GM18873 (cell line): ENCODE results near the gene TAAR5.
"Not testable (repeated sequence)": the region's sequence is repeated elsewhere in the genome, so short reads cannot be mapped to it uniquely, and the experiment has no call there.

ENCODE experiments used
- ATAC-seq: cut with Tn5 transposase; IDR thresholded peaks from one replicate; pipeline ENCODE4 v1.9.1; 2021; ENCODE audit warnings: mild to moderate bottlenecking, moderate library complexity, moderate number of reproducible peaks; ENCODE audit not compliant: unreplicated experiment, low FRiP score

TAAR5 gene

DNA sequence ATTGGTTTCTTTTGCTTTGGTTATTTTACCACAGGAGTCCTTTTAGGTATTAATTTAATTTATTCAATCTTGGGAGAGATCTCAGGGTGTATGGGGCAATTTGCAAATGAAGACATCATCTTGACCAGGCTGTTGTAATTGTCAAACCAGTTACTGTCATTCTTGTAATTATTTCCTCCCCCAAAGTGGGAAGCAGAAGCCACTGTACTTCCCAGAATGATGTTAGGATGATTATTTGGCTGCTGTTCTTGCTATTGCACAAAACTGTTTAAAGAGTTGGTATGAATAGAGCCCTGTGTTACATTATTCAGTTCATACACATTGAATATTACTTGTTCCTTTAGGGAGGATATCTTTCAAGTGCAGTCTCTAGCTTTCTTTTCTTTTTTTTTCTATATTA is 17.8 kb downstream of the TAAR5 start:
- ATAC-seq: no peak

GRCh38 chr6:132570221-132570777 is 19.2 kb downstream of the TAAR5 start, which contains the start of gene TAAR6:
Gene TAAR6 (plus strand): TSS chr6:132570322. CDS start chr6:132570322, 0 bp downstream.
- no peak for ATAC-seq

- ATAC-seq: no peak
Measured at GRCh38 chr6:132569170-132569569, 20.4 kb downstream of the TAAR5 start.

DNA sequence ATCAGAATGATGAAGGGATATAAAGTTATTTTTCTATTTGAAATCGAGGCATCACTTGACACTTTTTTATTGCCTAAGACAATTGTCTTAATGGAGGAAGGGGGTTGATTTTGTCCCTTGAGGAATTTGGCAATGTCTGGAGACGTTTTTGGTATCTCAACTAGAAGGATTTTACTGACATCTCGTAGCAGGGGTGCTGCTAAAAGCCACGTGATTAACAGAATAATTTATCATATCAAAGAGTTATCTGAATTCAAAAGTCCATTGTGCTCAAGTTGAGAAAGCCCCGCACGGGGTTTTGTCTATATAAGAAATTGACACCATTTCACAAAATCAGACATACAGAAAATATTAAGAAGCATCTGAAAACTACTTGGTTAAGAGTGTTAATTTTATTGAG is 20.9 kb downstream of the TAAR5 start:
- no peak for ATAC-seq

- no peak for ATAC-seq
Measured at GRCh38 chr6:132567566-132567965, 22.0 kb downstream of the TAAR5 start.

DNA sequence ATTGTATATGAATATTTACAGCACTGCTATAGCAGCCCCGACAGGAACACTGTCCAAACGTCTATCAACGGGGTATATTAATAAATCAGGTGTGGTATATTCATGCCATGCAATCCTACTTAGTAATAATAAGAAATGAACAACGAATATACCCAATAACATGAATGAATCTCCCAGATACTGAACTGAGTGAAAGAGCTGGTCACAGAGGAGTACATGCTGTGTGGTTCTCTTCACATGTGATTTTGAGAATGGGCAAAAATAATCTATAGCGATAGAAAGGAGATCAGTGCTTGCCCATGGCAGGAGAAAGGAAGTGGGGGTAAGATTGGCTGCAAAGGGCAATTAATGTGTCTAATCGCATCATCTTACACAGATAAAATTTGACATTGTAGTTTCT is 23.1 kb downstream of the TAAR5 start:
- no peak for ATAC-seq

- ATAC-seq: not testable (repeated sequence)
Measured at GRCh38 chr6:132560087-132560486, 29.5 kb downstream of the TAAR5 start.

DNA sequence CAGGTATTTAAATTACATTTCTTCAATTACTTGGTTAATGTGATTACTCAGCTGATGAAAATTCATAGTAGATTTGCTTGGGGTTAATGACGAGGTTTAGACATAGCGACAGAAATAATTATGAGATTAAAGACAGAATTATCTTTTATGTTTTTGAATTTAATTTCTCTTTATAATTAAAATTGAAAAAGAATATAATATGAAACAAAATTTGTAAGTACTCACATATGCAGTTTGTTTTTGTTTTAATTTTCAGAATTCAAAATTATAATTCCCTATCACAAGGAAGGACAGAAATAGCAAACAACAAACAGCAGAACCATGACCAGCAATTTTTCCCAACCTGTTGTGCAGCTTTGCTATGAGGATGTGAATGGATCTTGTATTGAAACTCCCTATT is 37.2 kb downstream of the TAAR5 start, which contains the start of gene TAAR8:
TSS of gene TAAR8 (plus strand) at position 301 of the 400 bp plus-strand sequence. CDS start at position 322, 21 bp downstream.
- no peak for ATAC-seq

DNA sequence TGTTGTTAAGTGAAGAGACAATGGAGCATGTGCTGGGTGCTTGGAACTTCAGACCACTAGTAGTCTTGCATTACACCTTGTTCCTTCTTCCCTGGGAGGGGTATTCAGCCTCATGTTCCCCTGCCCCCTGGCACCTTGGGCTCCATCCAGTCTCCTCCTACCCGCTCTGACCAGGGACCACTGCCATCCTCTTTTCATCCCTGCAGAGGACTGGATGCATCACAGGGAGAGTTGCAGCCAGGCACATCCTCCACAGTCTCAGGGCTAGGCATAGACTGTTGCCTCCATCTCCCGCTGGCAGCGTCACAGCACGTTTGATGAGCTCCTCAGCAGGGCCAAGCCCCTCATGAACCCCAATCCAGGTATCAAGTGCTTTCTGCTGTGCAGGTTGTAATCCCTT is 38.3 kb downstream of the TAAR5 start:
- ATAC-seq: no peak

DNA sequence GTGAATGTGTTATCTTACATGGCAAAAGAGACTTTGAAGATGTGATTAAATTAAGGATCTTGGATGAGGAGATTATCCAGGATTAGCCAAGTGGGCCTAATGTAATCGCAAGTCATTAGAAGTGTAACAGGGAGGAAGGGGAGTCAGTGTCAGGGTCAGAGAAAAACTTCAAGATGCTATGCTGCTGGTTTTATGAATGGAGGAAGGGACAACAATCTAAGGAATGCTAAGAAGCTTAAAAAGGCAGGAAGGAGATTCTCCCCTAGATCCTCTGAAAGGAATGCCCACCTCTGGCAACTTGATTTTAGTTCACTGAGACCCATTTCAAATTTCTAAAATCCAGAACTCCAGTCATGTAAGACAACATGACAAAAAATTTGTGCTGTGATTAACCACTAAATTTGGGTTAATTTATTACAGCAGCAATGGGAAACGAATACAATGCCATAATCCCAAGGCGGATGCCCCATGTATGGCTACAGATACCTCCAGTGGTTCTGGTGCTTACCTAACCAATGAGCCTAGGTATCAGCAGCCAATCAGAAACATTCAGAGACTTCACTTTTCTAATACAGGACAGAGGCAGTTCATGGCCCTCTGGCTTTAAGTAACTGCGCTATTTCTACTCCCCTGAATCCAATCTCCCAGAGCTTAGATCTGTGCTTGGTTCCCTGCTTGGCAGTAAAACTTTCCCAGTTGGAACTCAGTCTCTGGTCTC is 40.6 kb downstream of the TAAR5 start:
- no peak for ATAC-seq

DNA sequence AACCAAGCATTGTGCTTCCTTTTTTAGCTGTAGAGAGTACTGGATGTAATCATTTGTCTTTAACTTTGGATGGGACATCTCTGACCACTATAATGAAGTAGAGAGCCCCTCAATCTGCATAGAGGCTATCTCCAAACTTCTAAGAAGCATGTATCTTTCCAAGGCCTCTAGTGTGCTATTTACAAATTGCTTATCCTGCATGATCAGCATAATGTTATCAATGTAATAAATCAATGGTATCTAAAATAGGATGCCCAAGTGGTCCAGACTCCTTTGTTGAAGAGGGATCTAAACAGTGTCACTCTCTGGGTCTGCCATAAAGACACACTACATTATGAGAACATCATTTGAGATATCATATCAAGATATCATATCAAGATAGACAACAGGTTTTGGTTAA is 44.7 kb downstream of the TAAR5 start:
- ATAC-seq: no peak
